ENCODE data around the gene TNXB. TPM values are rescaled to one million over a fixed set of nuclear protein-coding genes. Genes with fewer than 3 reads are reported as not detected.
"Not testable (repeated sequence)": the region's sequence is repeated elsewhere in the genome, so short reads cannot be mapped to it uniquely, and the experiment has no call there.

Gene TNXB
- total RNA-seq, 3 donors from 2014 or later, result 20.1 to 87.0 (median 36.9) TPM

DNA sequence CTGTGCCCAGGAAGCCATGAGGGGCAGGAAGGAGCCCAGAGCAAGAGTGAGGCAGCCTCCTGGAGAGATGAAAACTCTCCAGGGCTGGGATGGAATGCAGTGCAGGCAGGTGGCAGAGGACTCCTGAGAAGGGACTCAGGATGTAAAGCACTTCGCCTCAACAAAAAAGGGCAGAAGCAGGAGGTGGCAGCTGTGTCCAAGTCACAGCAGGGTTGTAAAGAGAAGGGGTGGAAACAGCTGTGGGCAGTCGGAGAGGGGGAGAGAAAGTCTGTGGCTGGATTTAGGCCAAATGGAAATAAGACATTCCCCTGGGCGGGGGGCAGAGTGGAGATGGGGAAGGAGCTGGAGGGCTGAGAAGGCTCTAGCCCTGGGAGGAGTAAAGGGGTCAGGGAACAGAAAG is 36.0 kb downstream of the TNXB start:
- no peak for ATAC-seq
- H3K4me1 ChIP-seq (ENCODE audit: low read depth), result no peaks in the 10 kb centered on the region
- no peak overlapping the region for H3K4me3 ChIP-seq

DNA sequence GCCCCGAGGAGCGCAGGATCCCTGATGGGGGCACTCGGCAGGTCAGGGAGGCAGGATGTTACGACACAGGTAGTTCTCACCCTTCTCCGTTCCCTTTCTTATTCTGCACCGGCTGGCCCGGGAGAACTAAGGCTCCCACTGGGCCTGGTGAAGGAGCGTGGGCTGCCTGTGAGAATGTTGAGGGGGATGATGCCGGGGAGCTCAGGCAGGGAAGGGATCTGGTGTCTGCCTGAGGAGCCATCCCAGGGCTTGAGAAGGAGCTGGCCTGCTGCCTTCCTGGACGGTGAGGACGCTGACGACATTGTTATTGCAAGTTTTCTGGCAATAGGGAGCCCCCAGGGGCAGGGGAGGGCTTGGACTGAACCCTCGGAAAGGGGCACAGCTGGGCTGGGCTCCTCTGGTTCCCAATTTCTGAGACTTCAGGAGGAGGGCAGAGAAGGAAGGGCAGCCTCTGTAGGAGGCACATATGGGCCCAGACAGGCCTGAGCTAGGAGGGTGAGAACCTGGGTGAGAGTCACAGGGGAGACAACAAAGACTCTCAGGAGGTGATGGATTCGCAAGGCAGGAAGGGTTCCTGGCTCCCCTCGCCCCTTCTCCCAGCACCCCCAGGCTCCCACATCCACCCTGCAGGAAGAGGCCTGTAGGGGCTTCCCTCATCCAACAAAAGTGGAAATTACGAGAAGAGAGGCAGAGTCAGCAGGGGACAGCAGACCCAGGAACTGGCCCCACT is 38.2 kb downstream of the TNXB start:
- Histone ChIP-seq H3K9me3 (no peaks in the 10 kb centered on the region), H3K4me1 (ENCODE audit: low read depth) (no peaks in the 10 kb centered on the region), H3K36me3 (ENCODE audit: low read depth) (no peaks in the 10 kb centered on the region), H3K4me3 (no peak overlapping the region)
- DNase-seq, result peak in 2 of 3 donors; percentile 15 to 53
- TF ChIP-seq, protein P1, sequence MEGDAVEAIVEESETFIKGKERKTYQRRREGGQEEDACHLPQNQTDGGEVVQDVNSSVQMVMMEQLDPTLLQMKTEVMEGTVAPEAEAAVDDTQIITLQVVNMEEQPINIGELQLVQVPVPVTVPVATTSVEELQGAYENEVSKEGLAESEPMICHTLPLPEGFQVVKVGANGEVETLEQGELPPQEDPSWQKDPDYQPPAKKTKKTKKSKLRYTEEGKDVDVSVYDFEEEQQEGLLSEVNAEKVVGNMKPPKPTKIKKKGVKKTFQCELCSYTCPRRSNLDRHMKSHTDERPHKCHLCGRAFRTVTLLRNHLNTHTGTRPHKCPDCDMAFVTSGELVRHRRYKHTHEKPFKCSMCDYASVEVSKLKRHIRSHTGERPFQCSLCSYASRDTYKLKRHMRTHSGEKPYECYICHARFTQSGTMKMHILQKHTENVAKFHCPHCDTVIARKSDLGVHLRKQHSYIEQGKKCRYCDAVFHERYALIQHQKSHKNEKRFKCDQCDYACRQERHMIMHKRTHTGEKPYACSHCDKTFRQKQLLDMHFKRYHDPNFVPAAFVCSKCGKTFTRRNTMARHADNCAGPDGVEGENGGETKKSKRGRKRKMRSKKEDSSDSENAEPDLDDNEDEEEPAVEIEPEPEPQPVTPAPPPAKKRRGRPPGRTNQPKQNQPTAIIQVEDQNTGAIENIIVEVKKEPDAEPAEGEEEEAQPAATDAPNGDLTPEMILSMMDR (IDR thresholded peaks at IDR 0.05), result no peak
- intact Hi-C loops (cut with DNase I, micrococcal nuclease), result no loop called here
- peak; percentile 36 for ATAC-seq

More for the DNA sequence above, 36.0 kb downstream of the TNXB start:
- DNase-seq, result peak in 1 of 3 donors; percentile 12
- intact Hi-C loops (cut with DNase I, micrococcal nuclease), result no loop called here
- H3K36me3 ChIP-seq (ENCODE audit: low read depth), result no peaks in the 10 kb centered on the region
- TF ChIP-seq, protein P1 (IDR thresholded peaks at IDR 0.05), result no peak
- H3K9me3 ChIP-seq, result no peaks in the 10 kb centered on the region

DNA sequence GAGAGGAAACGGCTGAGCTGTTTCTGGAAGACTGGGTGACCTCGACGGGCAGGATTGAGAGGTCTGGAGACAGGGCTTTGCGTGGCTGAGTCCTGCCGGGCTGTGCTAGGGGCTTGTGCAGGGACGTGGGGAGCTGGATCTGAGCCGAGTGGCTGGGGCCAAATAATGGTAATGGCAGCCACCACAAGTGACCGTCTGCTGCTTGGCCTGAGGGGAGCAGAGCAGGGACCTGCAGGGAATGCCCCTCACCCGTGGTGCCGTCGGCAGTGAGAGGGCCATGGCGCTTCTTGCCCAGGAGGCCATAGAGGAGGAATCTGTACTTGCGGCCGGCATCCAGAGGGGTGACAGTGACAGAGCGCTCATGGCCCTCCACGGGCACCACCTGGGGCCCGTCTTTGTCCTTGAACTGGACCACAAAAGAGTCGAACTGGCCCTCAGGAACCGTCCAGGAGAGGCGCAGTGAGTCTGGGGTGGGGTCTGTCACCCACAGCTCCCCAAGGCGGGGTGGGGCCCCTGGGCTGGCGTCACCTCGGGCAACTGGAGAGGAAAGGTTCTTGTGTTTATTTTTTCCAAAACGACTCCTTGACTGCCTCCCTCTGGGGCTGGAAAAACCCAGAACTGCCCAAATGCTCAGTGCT is 39.1 kb downstream of the TNXB start:
- ATAC-seq (no peak), DNase-seq (peak in 1 of 3 donors; percentile 36)
- TF ChIP-seq, protein P1 (IDR thresholded peaks at IDR 0.05), result no peak
- Histone ChIP-seq H3K4me3 (no peak overlapping the region), H3K4me1 (ENCODE audit: low read depth) (no peaks in the 10 kb centered on the region), H3K36me3 (ENCODE audit: low read depth) (no peaks in the 10 kb centered on the region), H3K9me3 (no peaks in the 10 kb centered on the region)
- intact Hi-C loops (cut with DNase I, micrococcal nuclease), result no loop called here

DNA sequence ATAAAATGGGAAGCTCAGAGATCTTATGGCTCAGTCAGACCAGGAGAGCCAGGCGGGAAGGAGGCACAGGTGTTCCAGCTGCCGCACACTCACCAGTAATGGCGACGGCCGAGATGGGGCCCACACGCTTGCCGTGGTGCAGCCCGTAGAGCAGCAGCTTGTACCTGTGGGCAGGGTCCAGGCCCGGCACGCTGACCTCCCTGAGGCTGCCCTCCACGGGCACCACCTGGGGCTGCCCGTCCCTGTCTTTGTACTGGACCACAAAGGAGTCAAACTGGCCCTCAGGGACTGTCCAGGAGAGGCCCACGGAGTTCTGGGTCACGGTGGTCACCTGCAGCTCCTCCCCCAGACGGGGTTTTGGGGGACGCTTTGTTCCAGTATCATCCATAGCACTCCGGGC is 39.7 kb downstream of the TNXB start:
- Histone ChIP-seq H3K36me3 (ENCODE audit: low read depth) (no peaks in the 10 kb centered on the region), H3K4me3 (no peak overlapping the region), H3K4me1 (ENCODE audit: low read depth) (no peaks in the 10 kb centered on the region), H3K9me3 (no peaks in the 10 kb centered on the region)
- TF ChIP-seq, protein P1 (IDR thresholded peaks at IDR 0.05), result no peak
- peak in 1 of 3 donors; percentile 31 for DNase-seq
- no peak for ATAC-seq
- intact Hi-C loops (cut with DNase I, micrococcal nuclease), result no loop called here

DNA sequence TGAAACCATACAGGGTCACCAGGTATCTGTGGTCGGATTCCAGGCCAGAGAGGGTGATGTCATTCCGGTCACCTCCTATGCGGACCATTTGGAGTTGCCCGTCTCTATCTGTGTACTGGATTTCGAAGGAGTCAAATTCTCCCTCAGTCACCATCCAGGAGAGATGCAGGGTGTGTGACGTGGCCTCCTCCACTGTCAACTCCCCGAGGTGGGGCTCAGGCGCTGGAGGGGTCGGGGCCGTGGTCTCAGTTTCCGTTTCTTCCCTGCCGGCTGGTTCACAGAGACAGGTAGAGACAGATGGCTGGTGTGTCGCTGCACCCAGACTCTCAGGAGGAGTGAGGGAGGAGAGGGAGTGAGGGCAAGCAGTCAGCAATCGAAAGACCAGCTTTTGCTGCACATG is 40.3 kb downstream of the TNXB start:
- no peak for ATAC-seq
- intact Hi-C loops (cut with DNase I, micrococcal nuclease), result no loop called here

DNA sequence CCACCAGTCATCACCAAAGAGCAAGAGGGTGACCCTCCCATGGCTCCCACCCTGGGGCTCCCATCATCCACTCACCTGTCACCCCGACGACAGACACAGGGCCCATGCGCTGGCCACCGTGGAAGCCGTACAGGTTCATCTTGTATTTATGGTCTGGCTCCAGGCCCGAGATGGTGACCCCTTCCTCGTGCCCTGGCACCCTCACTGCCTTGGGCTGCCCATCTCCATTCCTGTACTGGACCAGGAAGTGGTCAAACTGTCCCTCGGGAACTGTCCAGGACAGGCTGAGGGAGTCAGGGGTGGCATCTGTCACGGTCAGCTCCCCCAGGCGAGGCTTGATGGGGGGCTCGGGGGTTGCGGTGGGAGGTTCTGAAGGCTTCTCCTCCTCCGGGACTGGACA is 40.8 kb downstream of the TNXB start:
- H3K9me3 ChIP-seq; H3K4me3 ChIP-seq; H3K36me3 ChIP-seq (ENCODE audit: low read depth); H3K4me1 ChIP-seq (ENCODE audit: low read depth); intact Hi-C loops (cut with DNase I, micrococcal nuclease); ATAC-seq: not testable (repeated sequence)
- peak in 1 of 3 donors; percentile 22 for DNase-seq

More for the DNA sequence above, 40.3 kb downstream of the TNXB start:
- DNase-seq, result no peak
- TF ChIP-seq, protein P1 (IDR thresholded peaks at IDR 0.05), result no peak
- no peak overlapping the region for H3K4me3 ChIP-seq
- H3K9me3 ChIP-seq, result no peaks in the 10 kb centered on the region
- no peaks in the 10 kb centered on the region for H3K36me3 ChIP-seq (ENCODE audit: low read depth)
- no peaks in the 10 kb centered on the region for H3K4me1 ChIP-seq (ENCODE audit: low read depth)

DNA sequence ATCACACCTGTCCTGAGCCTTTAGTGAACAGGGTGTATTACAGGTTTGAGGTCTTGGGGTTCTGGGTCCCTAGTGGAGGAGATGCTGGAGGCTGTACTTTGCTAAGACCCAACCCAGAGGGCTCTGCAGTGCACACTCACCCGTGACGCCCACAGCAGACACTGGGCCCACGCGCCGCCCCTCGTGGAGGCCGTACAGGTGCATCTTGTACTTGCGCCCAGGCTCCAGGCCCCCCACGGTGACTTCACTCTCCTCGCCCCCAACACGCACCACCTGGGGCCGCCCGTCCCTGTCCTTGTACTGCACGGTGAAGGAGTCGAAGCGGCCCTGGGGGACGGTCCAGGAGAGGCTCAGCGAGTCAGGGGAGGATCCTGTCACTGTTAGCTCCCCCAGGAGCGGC is 41.6 kb downstream of the TNXB start:
- H3K9me3 ChIP-seq; H3K4me3 ChIP-seq; DNase-seq; ATAC-seq; intact Hi-C loops (cut with DNase I, micrococcal nuclease); H3K36me3 ChIP-seq (ENCODE audit: low read depth); H3K4me1 ChIP-seq (ENCODE audit: low read depth): not testable (repeated sequence)
